Chondrocyte (in vitro differentiated cells): ENCODE data around the gene MAP4K5. TPM values are rescaled to one million over a fixed set of nuclear protein-coding genes. Genes with fewer than 3 reads are reported as not detected.

Experiments
- DNase-seq: peaks from one replicate; pipeline ENCODE4 v3.0.0; 2021; ENCODE audit warnings: mixed read lengths, low spot score
- H3K27ac Mint-ChIP-seq: one replicate; pipeline ENCODE4 v1.8.0; 2021; ENCODE audit warnings: mild to moderate bottlenecking, moderate library complexity, mixed read lengths; ENCODE audit not compliant: unreplicated experiment
- H3K27me3 Mint-ChIP-seq: 2 replicates; pipeline ENCODE4 v1.8.0; 2021; ENCODE audit warnings: low read depth, mixed read lengths
- H3K36me3 Mint-ChIP-seq: 2 replicates; pipeline ENCODE4 v1.8.0; 2021; ENCODE audit warnings: low read depth, mixed read lengths
- H3K4me1 Mint-ChIP-seq: 2 replicates; pipeline ENCODE4 v1.8.0; 2021; ENCODE audit warnings: low read depth, mild to moderate bottlenecking, mixed read lengths
- H3K4me3 Mint-ChIP-seq: one replicate; pipeline ENCODE4 v1.8.0; 2021; ENCODE audit warnings: mild to moderate bottlenecking, moderate library complexity, mixed read lengths; ENCODE audit not compliant: unreplicated experiment
- H3K9me3 Mint-ChIP-seq: 2 replicates; pipeline ENCODE4 v1.8.0; 2021; ENCODE audit warnings: low read depth, mixed read lengths
- CTCF ChIP-seq: fragments of 200-600 bp; sonication (generic); IDR thresholded peaks from 2 replicates; pipeline ENCODE4 v1.5.0; 2021; ENCODE audit warnings: antibody characterized with exemption, mild to moderate bottlenecking, moderate library complexity
- total RNA-seq: library from RNA; stranded (reverse); gene quantifications from 3 replicates; pipeline ENCODE4 v1.2.1, GENCODE V29; 2021

MAP4K5 gene
- total RNA-seq, 1 donor from 2014 or later: 103 TPM

GRCh38 chr14:50551877-50552276 lies 19.5 kb upstream of the MAP4K5 start:
- Mint-ChIP-seq H3K9me3 (no peaks in the 10 kb centered on the region), H3K27me3 (peaks cover 11% of the 10 kb centered on the region), H3K27ac (no peak overlapping the region), H3K36me3 (peaks cover 2% of the 10 kb centered on the region), H3K4me3 (no peak overlapping the region), H3K4me1 (no peaks in the 10 kb centered on the region)
- DNase-seq: no peak
- TF ChIP-seq CTCF: no peak

GRCh38 chr14:50550294-50550693 lies 17.9 kb upstream of the MAP4K5 start:
- no peak for DNase-seq
- no peak for TF ChIP-seq CTCF
- Mint-ChIP-seq H3K9me3 (no peaks in the 10 kb centered on the region), H3K27ac (no peak overlapping the region), H3K27me3 (peaks cover 11% of the 10 kb centered on the region), H3K4me1 (peaks cover 5% of the 10 kb centered on the region), H3K4me3 (no peak overlapping the region), H3K36me3 (peaks cover 2% of the 10 kb centered on the region)

GRCh38 chr14:50545618-50546017 lies 13.2 kb upstream of the MAP4K5 start:
- no peak overlapping the region for H3K4me3 Mint-ChIP-seq
- no peak overlapping the region for H3K27ac Mint-ChIP-seq
- no peak for DNase-seq
- peaks cover under 1% of the 10 kb centered on the region for H3K27me3 Mint-ChIP-seq
- H3K36me3 Mint-ChIP-seq: no peaks in the 10 kb centered on the region
- no peaks in the 10 kb centered on the region for H3K9me3 Mint-ChIP-seq
- peaks cover 9% of the 10 kb centered on the region for H3K4me1 Mint-ChIP-seq
- TF ChIP-seq CTCF: no peak

- DNase-seq: no peak
- TF ChIP-seq CTCF: no peak
- no peaks in the 10 kb centered on the region for H3K36me3 Mint-ChIP-seq
- H3K4me1 Mint-ChIP-seq: peaks cover 9% of the 10 kb centered on the region
- H3K4me3 Mint-ChIP-seq: no peak overlapping the region
- no peaks in the 10 kb centered on the region for H3K9me3 Mint-ChIP-seq
- H3K27me3 Mint-ChIP-seq: no peaks in the 10 kb centered on the region
- H3K27ac Mint-ChIP-seq: no peak overlapping the region
Measured at GRCh38 chr14:50544911-50545310, 12.5 kb upstream of the MAP4K5 start.

GRCh38 chr14:50542941-50543418 lies 10.6 kb upstream of the MAP4K5 start:
- H3K27ac Mint-ChIP-seq: no peak overlapping the region
- no peaks in the 10 kb centered on the region for H3K36me3 Mint-ChIP-seq
- H3K9me3 Mint-ChIP-seq: no peaks in the 10 kb centered on the region
- TF ChIP-seq CTCF: peak; percentile 87
- H3K27me3 Mint-ChIP-seq: no peaks in the 10 kb centered on the region
- peaks cover 9% of the 10 kb centered on the region for H3K4me1 Mint-ChIP-seq
- no peak for DNase-seq
- H3K4me3 Mint-ChIP-seq: no peak overlapping the region
